ENCODE measurements around the gene RAD51B. TPM values are rescaled to one million over a fixed set of nuclear protein-coding genes. Genes with fewer than 3 reads are reported as not detected.

The RAD51B gene
- total RNA-seq, 6 donors from 2014 or later, result 10.6 to 63.9 (median 18.4) TPM

DNA sequence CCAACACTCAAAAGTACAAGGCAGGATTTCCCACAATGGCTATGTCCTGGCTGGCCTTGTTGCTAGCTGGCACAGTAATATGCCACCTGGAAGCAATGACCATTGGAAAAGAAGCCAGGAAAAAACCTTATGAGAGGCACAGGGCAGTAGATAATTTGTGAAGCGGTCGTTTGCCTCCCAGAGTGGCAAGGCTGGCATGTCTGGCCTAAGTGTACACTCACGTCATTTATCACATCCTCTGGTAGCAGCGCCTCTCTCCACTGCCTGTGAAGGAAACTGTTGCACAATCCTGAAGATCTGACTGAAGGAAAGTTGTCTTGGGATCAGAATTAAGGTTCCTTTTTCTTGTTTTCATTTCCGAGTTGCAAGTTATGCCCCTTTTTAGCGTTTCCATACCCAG is 564.8 kb downstream of the RAD51B start:
- Histone ChIP-seq H3K4me3 (no peak overlapping the region), H3K36me3 (no peaks in the 10 kb centered on the region), H3K9me3 (no peaks in the 10 kb centered on the region), H3K4me1 (peaks cover 20 to 46% (median 30%) of the 10 kb centered on the region in 4 donors), H3K27ac (peak overlapping the region; percentile 65 to 77 (median 69)), H3K27me3 (no peaks in the 10 kb centered on the region)
- WGBS, 2 donors, result 13% methylated on average over 6 of the region's 6 CpGs
- TF ChIP-seq POLR2AphosphoS5 (IDR thresholded peaks at IDR 0.05), result peak; percentile 61 to 71
- TF ChIP-seq EP300 (IDR thresholded peaks at IDR 0.05), result no peak
- TF ChIP-seq POLR2A (IDR thresholded peaks at IDR 0.05), result peak in 1 of 4 donors; percentile 34
- DNase-seq (peak in 1 of 2 donors; percentile 81), ATAC-seq (ENCODE audit: low FRiP score in 2 of 2) (peak; percentile 75 to 87)

DNA sequence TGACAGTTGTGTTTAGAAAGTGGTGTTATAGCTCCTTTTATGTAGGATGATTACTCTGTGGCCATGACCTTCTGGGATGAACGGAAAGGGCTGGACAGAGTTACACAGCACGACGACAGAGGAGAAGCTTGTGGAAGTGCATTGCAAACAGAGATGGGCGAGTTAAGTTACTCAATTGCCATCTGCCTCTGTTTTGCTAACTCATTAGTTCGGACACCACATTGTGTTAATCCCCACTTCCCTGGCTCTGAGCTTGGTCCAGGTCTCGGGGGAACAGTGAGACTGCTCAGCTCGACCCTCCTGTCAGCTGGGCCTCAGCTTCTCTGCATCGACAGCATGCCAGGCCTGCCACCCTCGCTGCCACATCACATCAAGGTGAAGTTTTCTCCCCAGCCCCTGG is 565.3 kb downstream of the RAD51B start:
- no peaks in the 10 kb centered on the region for H3K36me3 ChIP-seq
- peak in 1 of 2 donors; percentile 62 for ATAC-seq (ENCODE audit: low FRiP score in 2 of 2)
- no peaks in the 10 kb centered on the region for H3K9me3 ChIP-seq
- peak in 1 of 2 donors; percentile 15 for DNase-seq
- H3K27me3 ChIP-seq, result no peaks in the 10 kb centered on the region
- H3K4me3 ChIP-seq, result no peak overlapping the region
- H3K27ac ChIP-seq, result peak overlapping the region; percentile 65 to 77 (median 69)
- 61 to 67% methylated on average over 9 of the region's 9 CpGs for WGBS, 2 donors
- peaks cover 17 to 40% (median 26%) of the 10 kb centered on the region in 4 donors for H3K4me1 ChIP-seq
- TF ChIP-seq POLR2A (IDR thresholded peaks at IDR 0.05), result no peak
- no peak for TF ChIP-seq EP300 (IDR thresholded peaks at IDR 0.05)
- TF ChIP-seq POLR2AphosphoS5 (IDR thresholded peaks at IDR 0.05), result no peak
- TF ChIP-seq, protein P1, sequence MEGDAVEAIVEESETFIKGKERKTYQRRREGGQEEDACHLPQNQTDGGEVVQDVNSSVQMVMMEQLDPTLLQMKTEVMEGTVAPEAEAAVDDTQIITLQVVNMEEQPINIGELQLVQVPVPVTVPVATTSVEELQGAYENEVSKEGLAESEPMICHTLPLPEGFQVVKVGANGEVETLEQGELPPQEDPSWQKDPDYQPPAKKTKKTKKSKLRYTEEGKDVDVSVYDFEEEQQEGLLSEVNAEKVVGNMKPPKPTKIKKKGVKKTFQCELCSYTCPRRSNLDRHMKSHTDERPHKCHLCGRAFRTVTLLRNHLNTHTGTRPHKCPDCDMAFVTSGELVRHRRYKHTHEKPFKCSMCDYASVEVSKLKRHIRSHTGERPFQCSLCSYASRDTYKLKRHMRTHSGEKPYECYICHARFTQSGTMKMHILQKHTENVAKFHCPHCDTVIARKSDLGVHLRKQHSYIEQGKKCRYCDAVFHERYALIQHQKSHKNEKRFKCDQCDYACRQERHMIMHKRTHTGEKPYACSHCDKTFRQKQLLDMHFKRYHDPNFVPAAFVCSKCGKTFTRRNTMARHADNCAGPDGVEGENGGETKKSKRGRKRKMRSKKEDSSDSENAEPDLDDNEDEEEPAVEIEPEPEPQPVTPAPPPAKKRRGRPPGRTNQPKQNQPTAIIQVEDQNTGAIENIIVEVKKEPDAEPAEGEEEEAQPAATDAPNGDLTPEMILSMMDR (IDR thresholded peaks at IDR 0.05), result no peak

DNA sequence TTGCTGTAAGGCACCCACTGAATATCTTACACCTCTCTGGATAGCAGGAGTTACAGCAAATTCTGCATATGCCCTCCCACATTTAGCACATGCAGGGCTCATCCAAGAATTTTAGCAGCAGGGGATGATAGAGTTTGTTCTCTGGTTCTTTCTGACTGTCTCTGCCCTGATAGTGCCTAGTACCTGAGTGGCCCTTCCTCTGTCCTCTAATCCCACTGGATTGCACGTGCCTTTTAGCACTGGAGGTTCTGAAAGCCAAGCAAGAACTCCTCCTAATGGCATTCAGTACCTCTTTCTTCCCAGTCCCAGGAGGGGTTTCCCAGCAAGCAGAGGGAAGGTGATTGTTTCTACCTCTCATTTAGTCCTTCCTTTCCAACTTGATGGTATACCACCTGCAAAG is 566.9 kb downstream of the RAD51B start:
- Histone ChIP-seq H3K9me3 (no peaks in the 10 kb centered on the region), H3K4me3 (no peak overlapping the region), H3K27me3 (no peaks in the 10 kb centered on the region), H3K27ac (peak overlapping the region in 1 of 4 donors; percentile 12), H3K4me1 (peaks cover 14 to 35% (median 22%) of the 10 kb centered on the region in 4 donors), H3K36me3 (no peaks in the 10 kb centered on the region)
- TF ChIP-seq, protein P1 (IDR thresholded peaks at IDR 0.05), result no peak
- no peak for TF ChIP-seq POLR2AphosphoS5 (IDR thresholded peaks at IDR 0.05)
- TF ChIP-seq EP300 (IDR thresholded peaks at IDR 0.05), result no peak
- TF ChIP-seq POLR2A (IDR thresholded peaks at IDR 0.05), result no peak
- no peak for DNase-seq
- no peak for ATAC-seq (ENCODE audit: low FRiP score in 2 of 2)
- WGBS, 2 donors, result 60 to 93% methylated on average over 1 of the region's 1 CpG

DNA sequence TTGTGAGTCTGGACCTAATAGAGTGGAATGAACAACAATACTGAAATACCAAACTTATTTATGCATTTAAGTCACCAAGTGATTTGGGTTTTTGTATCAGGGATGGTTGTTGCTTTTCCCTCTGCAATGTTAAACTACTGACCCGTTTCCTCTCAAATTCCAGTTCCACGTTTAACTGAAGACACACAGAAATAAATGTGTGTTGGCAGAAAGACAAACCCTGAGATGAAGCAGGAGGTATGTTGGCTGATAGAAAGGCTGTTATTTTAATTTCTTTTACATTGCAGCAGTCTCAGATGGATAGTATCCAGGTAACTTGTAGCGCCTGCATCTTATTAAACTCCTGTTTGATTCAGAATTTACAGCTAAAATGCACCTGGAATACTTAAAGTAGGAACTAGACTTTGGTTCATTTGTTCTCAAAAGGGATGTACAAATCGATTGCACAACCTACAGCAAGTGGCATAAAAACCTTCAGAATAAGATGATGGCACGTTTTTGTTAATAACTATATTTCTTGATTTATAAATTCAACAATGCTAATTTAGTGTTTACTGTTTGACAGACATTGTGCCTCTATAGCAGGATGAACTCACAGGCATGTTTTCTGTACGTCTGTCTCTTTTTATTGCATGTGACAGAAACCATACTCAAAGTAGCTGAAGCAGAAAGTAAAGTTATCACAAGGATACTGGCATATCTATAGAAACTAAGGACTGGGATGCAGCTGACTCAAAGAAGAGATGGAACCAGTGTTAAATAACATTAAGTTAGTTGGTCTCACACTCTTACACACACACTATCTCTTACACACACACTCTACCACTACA is 567.6 kb downstream of the RAD51B start:
- Histone ChIP-seq H3K9me3 (no peaks in the 10 kb centered on the region), H3K27ac (no peak overlapping the region), H3K4me1 (peaks cover 14 to 36% (median 24%) of the 10 kb centered on the region in 4 donors), H3K27me3 (no peaks in the 10 kb centered on the region), H3K36me3 (no peaks in the 10 kb centered on the region), H3K4me3 (no peak overlapping the region)
- WGBS, 2 donors, result 39 to 46% methylated on average over 6 of the region's 6 CpGs
- DNase-seq (no peak), ATAC-seq (ENCODE audit: low FRiP score in 2 of 2) (no peak)
- TF ChIP-seq POLR2A (IDR thresholded peaks at IDR 0.05), result no peak
- TF ChIP-seq, protein P1 (IDR thresholded peaks at IDR 0.05), result no peak
- TF ChIP-seq EP300 (IDR thresholded peaks at IDR 0.05), result no peak
- no peak for TF ChIP-seq POLR2AphosphoS5 (IDR thresholded peaks at IDR 0.05)

DNA sequence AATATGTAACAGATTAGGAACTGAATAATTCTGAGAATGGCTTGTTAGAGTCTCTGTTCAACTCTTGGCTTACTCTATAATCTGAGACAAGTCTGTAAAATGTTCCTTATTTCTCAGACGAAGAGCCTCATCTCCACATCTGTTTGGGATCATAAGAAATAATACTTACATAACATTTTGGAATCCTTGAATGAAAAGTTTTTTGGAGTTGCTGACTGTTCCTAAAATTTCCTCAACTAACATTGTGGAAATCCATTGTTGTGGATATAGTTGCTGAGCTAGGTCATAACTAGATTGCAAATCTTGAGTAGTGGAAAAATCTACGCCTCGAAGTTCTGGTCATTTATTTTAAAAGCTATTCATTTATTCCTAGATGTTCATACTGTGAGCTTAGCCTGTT is 570.4 kb downstream of the RAD51B start:
- Histone ChIP-seq H3K4me3 (no peak overlapping the region), H3K9me3 (no peaks in the 10 kb centered on the region), H3K27me3 (no peaks in the 10 kb centered on the region), H3K36me3 (no peaks in the 10 kb centered on the region), H3K27ac (peak overlapping the region in 1 of 4 donors; percentile 13), H3K4me1 (peaks cover 13 to 29% (median 27%) of the 10 kb centered on the region in 4 donors)
- 86 to 90% methylated on average over 3 of the region's 3 CpGs for WGBS, 2 donors
- DNase-seq (no peak), ATAC-seq (ENCODE audit: low FRiP score in 2 of 2) (peak in 1 of 2 donors; percentile 59)
- no peak for TF ChIP-seq POLR2AphosphoS5 (IDR thresholded peaks at IDR 0.05)
- TF ChIP-seq, protein P1 (IDR thresholded peaks at IDR 0.05), result no peak
- TF ChIP-seq POLR2A (IDR thresholded peaks at IDR 0.05), result no peak
- TF ChIP-seq EP300 (IDR thresholded peaks at IDR 0.05), result no peak

All from upper lobe of left lung (tissue), 6 donors.